GM19025 (cell line): ENCODE results near the gene PI4K2A.

Experiments
- ATAC-seq: cut with Tn5 transposase; IDR thresholded peaks from one replicate; pipeline ENCODE4 v1.9.1; 2021; ENCODE audit warnings: mild to moderate bottlenecking, low read depth, moderate library complexity; ENCODE audit not compliant: unreplicated experiment

Gene PI4K2A

GRCh38 chr10:97640174-97640867, at the start of gene PI4K2A:
Gene PI4K2A, plus strand, starts transcription at chr10:97640671. Its CDS starts 72 bp downstream, at chr10:97640743.
- peak; percentile 98 for ATAC-seq

GRCh38 chr10:97590748-97591495, 49.5 kb upstream of the PI4K2A start:
- no peak for ATAC-seq

GRCh38 chr10:97593421-97593820, 47.0 kb upstream of the PI4K2A start:
- no peak for ATAC-seq

GRCh38 chr10:97596101-97597082, 44.1 kb upstream of the PI4K2A start:
- ATAC-seq, result no peak

GRCh38 chr10:97597778-97598177, 42.7 kb upstream of the PI4K2A start:
- no peak for ATAC-seq

GRCh38 chr10:97598407-97599271, 41.8 kb upstream of the PI4K2A start:
- ATAC-seq, result no peak

GRCh38 chr10:97599272-97599619, 41.2 kb upstream of the PI4K2A start:
- no peak for ATAC-seq

GRCh38 chr10:97600616-97601015, 39.9 kb upstream of the PI4K2A start:
- no peak for ATAC-seq

GRCh38 chr10:97601268-97602215, 38.9 kb upstream of the PI4K2A start:
- no peak for ATAC-seq

- no peak for ATAC-seq
Measured at GRCh38 chr10:97607095-97607636, 33.3 kb upstream of the PI4K2A start.

GRCh38 chr10:97608991-97609561, 31.4 kb upstream of the PI4K2A start:
- ATAC-seq, result no peak

GRCh38 chr10:97611473-97611872, 29.0 kb upstream of the PI4K2A start:
- no peak for ATAC-seq

GRCh38 chr10:97612386-97612785, 28.1 kb upstream of the PI4K2A start:
- no peak for ATAC-seq

GRCh38 chr10:97618285-97618684, 22.2 kb upstream of the PI4K2A start:
- ATAC-seq, result no peak

GRCh38 chr10:97618733-97619132, 21.7 kb upstream of the PI4K2A start:
- no peak for ATAC-seq

- ATAC-seq, result no peak
Measured at GRCh38 chr10:97623277-97623676, 17.2 kb upstream of the PI4K2A start.

GRCh38 chr10:97627731-97628130, 12.7 kb upstream of the PI4K2A start:
- no peak for ATAC-seq

GRCh38 chr10:97628228-97628627, 12.2 kb upstream of the PI4K2A start:
- ATAC-seq, result no peak
